IPS-NIHi7 (cell line): Measurements from ENCODE around the gene ASF1A.
A peak's percentile ranks its signal among the peaks of the same experiment; 100 is the strongest.

Source experiments
- DNase-seq: peaks from one replicate; pipeline ENCODE4 v3.0.0; 2012; ENCODE audit warnings: mixed read lengths; ENCODE audit errors: extremely low spot score

Gene ASF1A

DNA sequence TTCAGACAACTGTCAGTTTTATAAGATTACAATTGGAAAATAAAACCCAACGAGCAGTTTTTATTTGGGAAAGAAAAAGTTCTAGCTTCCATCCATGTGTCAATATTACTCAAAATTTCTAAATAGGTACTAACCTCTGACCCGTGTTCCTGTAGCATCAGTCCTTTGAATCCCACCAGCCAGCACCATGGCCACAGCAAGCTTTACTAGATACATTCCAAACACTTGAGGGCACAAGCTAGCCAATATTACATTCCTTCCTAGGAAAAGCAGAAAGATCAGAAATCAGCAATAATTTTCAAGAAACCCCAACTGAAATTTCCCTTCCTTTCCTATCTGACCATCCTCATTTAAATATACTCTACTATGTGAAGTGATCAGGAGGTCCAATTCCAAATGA lies 19.2 kb downstream of the ASF1A start:
- DNase-seq: no peak

- no peak for DNase-seq
Observed at GRCh38 chr6:118914598-118914997, 20.6 kb downstream of the ASF1A start.

GRCh38 chr6:118917546-118918328 lies 23.8 kb downstream of the ASF1A start:
- DNase-seq: no peak

- DNase-seq: no peak
Observed at GRCh38 chr6:118918329-118918725, 24.4 kb downstream of the ASF1A start.

DNA sequence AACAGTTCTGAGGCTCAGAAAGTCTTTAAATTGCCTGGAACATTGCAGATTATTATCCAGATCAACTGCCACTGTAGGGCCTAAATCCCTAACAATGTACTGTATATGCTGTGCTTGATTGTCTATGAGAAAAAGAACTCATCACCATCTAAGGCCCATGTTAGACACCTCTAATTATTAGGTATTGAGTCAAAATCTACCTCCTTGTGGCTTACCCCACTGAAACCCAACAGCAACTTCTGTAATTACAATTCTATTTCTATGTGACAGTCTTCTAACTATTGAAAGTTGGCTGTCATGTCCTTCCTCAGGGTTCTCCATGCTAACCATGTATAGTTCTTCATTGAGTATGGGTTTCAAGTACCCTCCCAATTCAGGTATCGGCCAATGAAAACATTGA lies 27.1 kb downstream of the ASF1A start:
- no peak for DNase-seq

DNA sequence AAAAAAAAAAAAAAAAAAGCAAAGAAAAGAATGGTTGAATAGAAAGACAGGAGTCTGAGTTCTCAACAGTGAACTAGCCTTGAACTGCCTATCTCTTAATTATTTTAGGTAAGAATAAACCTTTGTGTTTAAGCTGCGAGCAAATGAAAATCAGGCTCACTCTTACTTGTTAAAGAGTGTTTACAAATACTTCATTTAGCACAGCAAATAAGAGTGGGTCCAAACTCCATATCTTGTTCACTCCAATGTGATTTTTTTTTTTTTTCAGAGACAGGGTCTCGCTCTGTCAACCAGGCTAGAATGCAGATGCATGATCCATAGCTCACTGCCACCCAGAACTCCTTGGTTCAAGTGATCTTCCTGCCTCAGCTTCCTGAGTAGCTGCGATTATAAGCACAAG lies 29.1 kb downstream of the ASF1A start:
- no peak for DNase-seq

- no peak for DNase-seq
Observed at GRCh38 chr6:118930680-118931079, 36.7 kb downstream of the ASF1A start.

GRCh38 chr6:118931436-118931835 lies 37.5 kb downstream of the ASF1A start:
- no peak for DNase-seq

DNA sequence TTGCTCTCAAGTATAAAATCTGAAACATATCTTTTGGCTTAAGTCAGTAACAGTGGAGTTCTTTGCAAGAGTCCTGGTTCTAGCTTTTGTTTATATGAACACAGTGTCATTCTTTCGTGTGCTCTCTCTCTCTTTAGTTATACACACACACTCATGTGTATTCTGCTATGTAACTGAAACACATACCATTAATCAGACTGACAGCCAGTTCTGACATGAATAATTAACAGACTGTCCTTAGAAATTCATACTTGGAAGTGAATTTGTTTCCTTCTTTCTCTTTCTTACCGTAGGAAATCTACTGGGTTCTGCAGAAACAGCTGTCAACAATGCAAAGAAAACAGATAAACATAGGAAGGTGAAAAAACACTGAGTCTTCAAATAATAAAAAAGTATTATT lies 38.5 kb downstream of the ASF1A start:
- DNase-seq: no peak

DNA sequence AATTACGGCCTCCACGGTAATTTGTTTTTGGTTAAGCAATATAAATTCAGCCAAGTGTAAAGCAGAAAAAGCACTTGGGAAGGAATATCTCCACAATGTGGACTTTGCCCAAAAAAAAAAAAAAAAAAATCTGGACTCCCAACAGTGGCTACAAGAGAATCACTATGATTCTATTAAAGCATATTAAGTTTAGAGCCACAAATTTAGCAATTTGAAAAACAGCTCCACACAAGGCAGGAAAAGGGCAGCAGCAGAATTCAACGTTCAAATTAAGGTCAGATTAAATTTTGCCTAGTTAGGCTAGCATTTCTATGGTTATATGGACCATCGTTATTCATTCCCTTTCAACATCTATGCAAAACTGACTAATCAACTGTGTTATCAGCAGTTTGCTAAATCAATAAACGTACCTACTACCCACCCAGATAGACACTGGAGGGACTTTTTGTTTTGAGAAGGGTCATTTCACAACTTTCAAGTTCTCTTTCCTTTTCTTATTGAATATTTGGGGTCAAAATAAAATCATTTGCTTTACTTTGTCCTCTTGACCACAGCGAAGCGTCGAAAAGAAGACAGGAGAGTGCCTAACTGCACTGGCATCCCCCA lies 40.0 kb downstream of the ASF1A start:
- no peak for DNase-seq

- DNase-seq: peak; percentile 97
Observed at GRCh38 chr6:118934461-118935330, 40.7 kb downstream of the ASF1A start, which contains the start of gene MCM9. Gene MCM9 (minus strand): TSS chr6:118935159. CDS start chr6:118931723, 3,436 bp downstream.

GRCh38 chr6:118935331-118935668 lies 41.3 kb downstream of the ASF1A start:
- DNase-seq: no peak

DNA sequence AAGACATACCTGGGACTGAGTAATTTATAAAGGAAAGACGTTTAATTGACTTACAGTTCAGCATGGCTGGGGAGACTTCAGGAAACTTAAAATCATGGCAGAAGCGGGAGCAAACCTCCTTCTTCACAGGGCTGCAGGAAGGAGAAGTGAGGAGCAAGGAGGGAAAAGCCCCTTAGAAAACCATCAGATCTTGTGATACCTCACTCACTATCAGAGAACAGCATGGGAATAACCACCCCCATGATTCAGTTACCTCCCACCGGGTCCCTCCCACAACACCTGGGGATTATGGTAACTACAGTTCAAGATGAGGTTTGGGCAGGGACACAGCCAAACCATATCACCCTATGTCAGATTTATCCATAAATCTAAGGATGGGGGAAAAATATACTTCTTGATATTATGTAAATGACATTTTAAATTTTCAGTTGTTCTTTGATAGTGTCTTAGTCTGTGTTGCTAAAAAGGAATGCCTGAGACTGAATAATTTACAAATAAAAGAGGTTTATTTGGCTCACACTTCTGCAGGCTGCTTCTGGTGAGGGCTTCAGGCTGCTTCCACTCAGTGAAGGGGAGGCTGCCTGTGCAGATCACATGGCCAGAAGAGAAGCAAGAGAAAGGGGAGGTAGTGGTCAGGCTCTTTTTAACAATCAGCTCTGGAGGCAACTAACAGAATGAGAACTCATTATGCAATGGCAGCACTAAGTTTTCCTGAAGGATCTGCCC lies 42.2 kb downstream of the ASF1A start:
- DNase-seq: no peak

DNA sequence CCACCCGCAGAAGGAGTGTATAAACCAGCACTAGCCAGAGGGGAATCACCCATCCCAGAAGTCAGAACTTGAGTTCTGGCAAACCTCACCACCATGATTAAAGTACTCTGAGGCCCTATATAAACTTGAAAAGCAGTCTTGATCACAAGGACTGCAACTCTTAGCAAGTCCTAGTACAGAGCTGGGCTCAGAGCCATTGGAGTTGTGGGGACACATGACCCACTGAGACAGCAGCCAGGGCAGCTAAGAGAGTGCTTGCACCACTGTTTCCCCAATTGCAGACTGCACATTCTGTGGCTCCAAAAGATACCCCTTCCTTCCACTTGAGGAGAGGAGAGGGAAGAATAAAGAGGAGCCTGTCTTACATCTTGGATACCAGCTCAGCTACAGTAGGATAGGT lies 45.7 kb downstream of the ASF1A start:
- no peak for DNase-seq

DNA sequence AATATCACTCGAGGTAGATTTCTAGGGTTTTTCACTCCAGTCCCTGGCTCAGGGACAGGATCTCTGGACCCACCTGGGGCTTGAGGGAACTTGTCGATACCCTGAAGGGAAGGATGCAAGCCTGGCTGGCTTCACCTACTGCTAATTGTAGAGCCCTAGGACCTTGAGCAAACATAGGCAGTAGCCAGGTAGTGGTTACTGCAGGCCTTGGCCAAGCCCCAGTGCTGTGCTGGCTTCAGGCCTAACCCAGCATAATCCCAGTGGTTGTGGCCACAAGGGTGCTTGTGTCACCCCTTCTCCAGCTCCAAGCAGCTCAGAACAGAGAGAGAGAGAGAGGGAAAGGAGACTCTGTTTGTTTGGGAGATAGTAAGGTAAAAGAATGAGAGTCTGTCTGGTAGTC lies 46.8 kb downstream of the ASF1A start:
- no peak for DNase-seq

- DNase-seq: no peak
Observed at GRCh38 chr6:118945217-118945616, 51.3 kb downstream of the ASF1A start.

- DNase-seq: no peak
Observed at GRCh38 chr6:118952683-118953082, 58.7 kb downstream of the ASF1A start.

- DNase-seq: no peak
Observed at GRCh38 chr6:118953391-118953790, 59.4 kb downstream of the ASF1A start.
